ENCODE results near the gene ZMIZ2. TPM values are rescaled to one million over a fixed set of nuclear protein-coding genes. Genes with fewer than 3 reads are reported as not detected.
"Not testable (repeated sequence)": the region's sequence is repeated elsewhere in the genome, so short reads cannot be mapped to it uniquely, and the experiment has no call there.

Gene ZMIZ2
- 27.0 and 27.4 TPM in 2 replicates for polyA plus RNA-seq (2013)

GRCh38 chr7:44748045-44748947 is at the start of gene ZMIZ2:
TSS of gene ZMIZ2 (plus strand) at chr7:44748847. CDS start at chr7:44756250, 7,403 bp downstream.
- Histone ChIP-seq H3K36me3 (ENCODE audit: control insufficient read depth in 1 of 2, insufficient read depth in 2 of 2, low read length in 2 of 2) (no peaks in the 10 kb centered on the region), H2AK5ac (ENCODE audit: low read length) (peak within 1 kb of the TSS; percentile 38), H3K4me1 (ENCODE audit: control insufficient read depth in 1 of 2, insufficient read depth in 2 of 2, low read length in 2 of 2) (peaks cover 12 to 19% of the 10 kb centered on the region in 2 experiments), H3K9me3 (ENCODE audit: insufficient read depth, low read depth, low read length) (no peaks in the 10 kb centered on the region), H2AFZ (ENCODE audit: insufficient read depth, low read length, poor library complexity) (peak within 1 kb of the TSS; percentile 74), H2BK12ac (ENCODE audit: low read length) (no peak within 1 kb of the TSS), H3K14ac (ENCODE audit: low read length) (peak within 1 kb of the TSS; percentile 97), H3K9ac (ENCODE audit: low read length) (peak within 1 kb of the TSS; percentile 57), H3K27me3 (ENCODE audit: insufficient read depth, low read length) (no peaks in the 10 kb centered on the region), H2BK5ac (ENCODE audit: low read depth, low read length, poor library complexity) (peak within 1 kb of the TSS; percentile 98), H2BK120ac (ENCODE audit: insufficient read depth, low read length, poor library complexity) (peak within 1 kb of the TSS; percentile 91), H4K91ac (ENCODE audit: low read depth, low read length) (peak within 1 kb of the TSS; percentile 97), H3K79me1 (ENCODE audit: low read length) (peaks cover 5% of the 10 kb centered on the region), H3K18ac (ENCODE audit: low read length) (peak within 1 kb of the TSS; percentile 98), H3K79me2 (ENCODE audit: control insufficient read depth, insufficient read depth, low read length, poor library complexity) (peaks cover 6% of the 10 kb centered on the region), H4K12ac (ENCODE audit: low read depth, low read length) (peak within 1 kb of the TSS; percentile 96), H3K4me2 (ENCODE audit: low read length) (peak within 1 kb of the TSS; percentile 85), H4K8ac (ENCODE audit: low read depth, low read length) (peak within 1 kb of the TSS; percentile 96), H3K4ac (ENCODE audit: low read depth, low read length) (peak within 1 kb of the TSS; percentile 91), H3K27ac (ENCODE audit: low read depth, low read length) (peak within 1 kb of the TSS; percentile 92), H3K4me3 (ENCODE audit: low read depth, low read length) (peak within 1 kb of the TSS; percentile 95), H3K23ac (ENCODE audit: low read length) (no peak within 1 kb of the TSS)
- DNase-seq: peak; percentile 82 to 90
- no CpG with 5 or more reads among the region's 92 CpGs for WGBS (ENCODE audit: extremely low coverage, insufficient coverage, insufficient read length)

- DNase-seq; H3K27me3 ChIP-seq (ENCODE audit: insufficient read depth, low read length); H3K4ac ChIP-seq (ENCODE audit: low read depth, low read length); H3K14ac ChIP-seq (ENCODE audit: low read length); H2AFZ ChIP-seq (ENCODE audit: insufficient read depth, low read length, poor library complexity); H4K91ac ChIP-seq (ENCODE audit: low read depth, low read length); H2AK5ac ChIP-seq (ENCODE audit: low read length); H4K8ac ChIP-seq (ENCODE audit: low read depth, low read length); H4K12ac ChIP-seq (ENCODE audit: low read depth, low read length); H3K9ac ChIP-seq (ENCODE audit: low read length); H3K18ac ChIP-seq (ENCODE audit: low read length); H2BK120ac ChIP-seq (ENCODE audit: insufficient read depth, low read length, poor library complexity); H3K79me2 ChIP-seq (ENCODE audit: control insufficient read depth, insufficient read depth, low read length, poor library complexity); H3K9me3 ChIP-seq (ENCODE audit: insufficient read depth, low read depth, low read length); H2BK12ac ChIP-seq (ENCODE audit: low read length); H3K4me2 ChIP-seq (ENCODE audit: low read length); H3K27ac ChIP-seq (ENCODE audit: low read depth, low read length); H3K4me3 ChIP-seq (ENCODE audit: low read depth, low read length); H3K4me1 ChIP-seq (ENCODE audit: control insufficient read depth in 1 of 2, insufficient read depth in 2 of 2, low read length in 2 of 2); H3K79me1 ChIP-seq (ENCODE audit: low read length); H3K23ac ChIP-seq (ENCODE audit: low read length); H2BK5ac ChIP-seq (ENCODE audit: low read depth, low read length, poor library complexity): not testable (repeated sequence)
- no CpG with 5 or more reads among the region's 2 CpGs for WGBS (ENCODE audit: extremely low coverage, insufficient coverage, insufficient read length)
- peaks cover 61 to 62% of the 10 kb centered on the region in 2 experiments for H3K36me3 ChIP-seq (ENCODE audit: control insufficient read depth in 1 of 2, insufficient read depth in 2 of 2, low read length in 2 of 2)
Measured at GRCh38 chr7:44699598-44699997, 49.0 kb upstream of the ZMIZ2 start.

- no peak overlapping the region for H2AFZ ChIP-seq (ENCODE audit: insufficient read depth, low read length, poor library complexity)
- H3K14ac ChIP-seq (ENCODE audit: low read length): no peak overlapping the region
- H2BK120ac ChIP-seq (ENCODE audit: insufficient read depth, low read length, poor library complexity): no peak overlapping the region
- H2BK5ac ChIP-seq (ENCODE audit: low read depth, low read length, poor library complexity): no peak overlapping the region
- H3K36me3 ChIP-seq (ENCODE audit: control insufficient read depth in 1 of 2, insufficient read depth in 2 of 2, low read length in 2 of 2): peaks cover 57 to 58% of the 10 kb centered on the region in 2 experiments
- H3K4me2 ChIP-seq (ENCODE audit: low read length): no peak overlapping the region
- H3K79me1 ChIP-seq (ENCODE audit: low read length): no peaks in the 10 kb centered on the region
- H3K18ac ChIP-seq (ENCODE audit: low read length): no peak overlapping the region
- H3K27me3 ChIP-seq (ENCODE audit: insufficient read depth, low read length): no peaks in the 10 kb centered on the region
- H4K91ac ChIP-seq (ENCODE audit: low read depth, low read length): no peak overlapping the region
- no peak overlapping the region for H2BK12ac ChIP-seq (ENCODE audit: low read length)
- H3K79me2 ChIP-seq (ENCODE audit: control insufficient read depth, insufficient read depth, low read length, poor library complexity): no peaks in the 10 kb centered on the region
- H4K8ac ChIP-seq (ENCODE audit: low read depth, low read length): no peak overlapping the region
- no peak overlapping the region for H2AK5ac ChIP-seq (ENCODE audit: low read length)
- no peak overlapping the region for H3K4me3 ChIP-seq (ENCODE audit: low read depth, low read length)
- no peak overlapping the region for H4K12ac ChIP-seq (ENCODE audit: low read depth, low read length)
- WGBS (ENCODE audit: extremely low coverage, insufficient coverage, insufficient read length): 100% methylated on average over 1 of the region's 8 CpGs
- no peaks in the 10 kb centered on the region for H3K4me1 ChIP-seq (ENCODE audit: control insufficient read depth in 1 of 2, insufficient read depth in 2 of 2, low read length in 2 of 2)
- H3K9me3 ChIP-seq (ENCODE audit: insufficient read depth, low read depth, low read length): peaks cover 4% of the 10 kb centered on the region
- no peak overlapping the region for H3K4ac ChIP-seq (ENCODE audit: low read depth, low read length)
- H3K9ac ChIP-seq (ENCODE audit: low read length): no peak overlapping the region
- no peak overlapping the region for H3K27ac ChIP-seq (ENCODE audit: low read depth, low read length)
- H3K23ac ChIP-seq (ENCODE audit: low read length): no peak overlapping the region
- no peak for DNase-seq
Measured at GRCh38 chr7:44700322-44700721, 48.3 kb upstream of the ZMIZ2 start.

GRCh38 chr7:44703391-44703790 is 45.3 kb upstream of the ZMIZ2 start:
- not testable (repeated sequence) for H3K27me3 ChIP-seq (ENCODE audit: insufficient read depth, low read length); H3K9ac ChIP-seq (ENCODE audit: low read length); H2AK5ac ChIP-seq (ENCODE audit: low read length); H4K12ac ChIP-seq (ENCODE audit: low read depth, low read length); H2BK5ac ChIP-seq (ENCODE audit: low read depth, low read length, poor library complexity); H4K8ac ChIP-seq (ENCODE audit: low read depth, low read length); H3K23ac ChIP-seq (ENCODE audit: low read length); H3K79me2 ChIP-seq (ENCODE audit: control insufficient read depth, insufficient read depth, low read length, poor library complexity); H3K18ac ChIP-seq (ENCODE audit: low read length); H4K91ac ChIP-seq (ENCODE audit: low read depth, low read length); H2BK12ac ChIP-seq (ENCODE audit: low read length); H3K4me3 ChIP-seq (ENCODE audit: low read depth, low read length); H3K79me1 ChIP-seq (ENCODE audit: low read length); H2AFZ ChIP-seq (ENCODE audit: insufficient read depth, low read length, poor library complexity); H3K9me3 ChIP-seq (ENCODE audit: insufficient read depth, low read depth, low read length); H3K4me2 ChIP-seq (ENCODE audit: low read length); H3K27ac ChIP-seq (ENCODE audit: low read depth, low read length); H2BK120ac ChIP-seq (ENCODE audit: insufficient read depth, low read length, poor library complexity); H3K4ac ChIP-seq (ENCODE audit: low read depth, low read length); H3K4me1 ChIP-seq (ENCODE audit: control insufficient read depth in 1 of 2, insufficient read depth in 2 of 2, low read length in 2 of 2); H3K14ac ChIP-seq (ENCODE audit: low read length)
- H3K36me3 ChIP-seq (ENCODE audit: control insufficient read depth in 1 of 2, insufficient read depth in 2 of 2, low read length in 2 of 2): peaks cover 48 to 55% of the 10 kb centered on the region in 2 experiments
- DNase-seq: peak in 1 of 2 donors; percentile 44
- WGBS (ENCODE audit: extremely low coverage, insufficient coverage, insufficient read length): no CpG with 5 or more reads among the region's 10 CpGs
